ENCODE measurements around the gene RPLP2. TPM values are rescaled to one million over a fixed set of nuclear protein-coding genes. Genes with fewer than 3 reads are reported as not detected.

Gene RPLP2
- polyA plus RNA-seq, 1 of the 3 experiments (the other 2 are of a cell fraction): 799 TPM

DNA sequence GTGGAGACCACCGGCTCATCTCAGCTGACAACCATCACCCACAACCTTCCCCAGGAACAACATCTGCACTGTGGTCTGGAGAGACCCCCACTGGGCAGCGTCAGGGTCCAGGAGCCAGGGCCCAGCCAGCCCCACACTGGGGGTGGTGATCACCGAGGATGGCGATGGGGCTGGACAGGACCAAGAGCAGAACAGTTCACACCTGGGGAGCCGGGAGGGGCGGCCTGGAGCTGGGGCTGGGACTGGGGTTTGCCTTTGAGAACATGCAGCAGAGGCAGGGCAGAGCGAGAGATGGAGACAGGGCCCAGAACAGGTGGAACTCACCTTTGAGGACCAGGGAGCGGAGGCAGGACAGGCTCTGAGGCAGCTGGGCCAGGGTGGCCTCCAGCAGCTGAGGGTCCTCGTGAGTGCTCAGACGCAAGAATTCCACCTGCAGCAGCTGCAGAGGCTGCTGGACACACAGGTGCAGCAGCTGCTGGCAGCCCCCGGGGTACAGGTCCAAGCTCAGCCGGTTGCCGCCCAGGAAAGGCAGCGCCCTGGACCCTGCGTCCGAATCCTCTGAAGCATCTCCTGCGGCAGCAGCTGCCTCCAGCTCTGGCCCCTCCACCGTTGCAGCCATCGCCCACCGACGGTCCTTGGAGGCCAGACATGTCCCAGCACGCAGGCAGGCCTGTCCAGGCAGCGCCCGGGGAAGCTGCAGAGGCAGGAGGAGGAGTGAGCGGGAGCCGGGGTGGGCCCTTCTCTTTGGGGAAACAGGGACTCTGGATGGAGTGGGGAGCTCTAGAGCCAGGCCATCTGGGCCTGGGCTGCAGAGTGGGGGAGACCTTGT lies 5.8 kb upstream of the RPLP2 start:
- ChIA-PET CTCF (interaction anchor here (0.9 to 2.9 kb wide), 3 partner anchors 14 to 44 kb away, joined by 3 to 13 read pairs (median 3); partner anchors contain the start of gene CEND1), POLR2A (interaction anchor here (0.6 to 2.0 kb wide), 3 partner anchors 9 to 279 kb away, joined by 4 to 8 read pairs (median 7); partner anchors contain the start of gene PNPLA2)
- Histone ChIP-seq H3K4me1 (ENCODE audit: control insufficient read depth in 1 of 2, insufficient read depth in 2 of 2, low read depth in 1 of 2, low read length in 1 of 2) (peaks cover 14 to 18% of the 10 kb centered on the region in 2 experiments; a peak in 2 of 4 replicates), H3F3A (replicated peaks; ENCODE audit: insufficient read depth) (peaks cover 16% of the 10 kb centered on the region), H3K36me3 (replicated peaks in 1 of 2; ENCODE audit: control insufficient read depth in 1 of 2, insufficient read depth in 2 of 2, low read length in 1 of 2) (peaks cover 0 to 38% of the 10 kb centered on the region in 2 experiments), H3K27ac (ENCODE audit: low read depth in 2 of 2, low read length in 1 of 2) (peak overlapping the region in 1 of 2 experiments; percentile 78; a peak in 2 of 4 replicates), H3K27me3 (ENCODE audit: insufficient read depth) (no peaks in the 10 kb centered on the region), H3K79me2 (ENCODE audit: insufficient read depth) (peaks cover 51% of the 10 kb centered on the region), H3K9me2 (no peaks in the 10 kb centered on the region), H2AFZ (ENCODE audit: low read depth) (no peak overlapping the region), H3K4me3 (ENCODE audit: low read depth in 2 of 2, low read length in 1 of 2) (peak overlapping the region; percentile 62 to 72), H3K9me3 (no peaks in the 10 kb centered on the region), H3K4me2 (peak overlapping the region; percentile 94), H4K20me1 (ENCODE audit: insufficient read depth) (no peaks in the 10 kb centered on the region), H3K9ac (peak overlapping the region; percentile 64)
- peak; percentile 65 for DNase-seq
- 82% methylated on average over 15 of the region's 26 CpGs for WGBS (ENCODE audit: low lambda C conversion rate)
- TF ChIP-seq GABPA (IDR thresholded peaks at IDR 0.05; ENCODE audit: low read depth): no peak
- no peak for TF ChIP-seq SMC3 (IDR thresholded peaks at IDR 0.05; ENCODE audit: low read depth, low read length)
- no peak for TF ChIP-seq MEF2A (IDR thresholded peaks at IDR 0.05; ENCODE audit: borderline replicate concordance, low read depth)
- TF ChIP-seq RXRA (IDR thresholded peaks at IDR 0.05; ENCODE audit: borderline replicate concordance, low read depth): no peak
- no peak for TF ChIP-seq TEAD4 (IDR thresholded peaks at IDR 0.05; ENCODE audit: borderline replicate concordance, insufficient read depth)
- TF ChIP-seq FOSL2 (IDR thresholded peaks at IDR 0.05; ENCODE audit: borderline replicate concordance, low read depth): no peak
- no peak for TF ChIP-seq NFIC (IDR thresholded peaks at IDR 0.05; ENCODE audit: borderline replicate concordance)
- no peak for TF ChIP-seq POLR2AphosphoS5 (IDR thresholded peaks at IDR 0.05; ENCODE audit: low read depth, low read length)
- TF ChIP-seq ELF1 (IDR thresholded peaks at IDR 0.05): no peak
- TF ChIP-seq, protein P1, sequence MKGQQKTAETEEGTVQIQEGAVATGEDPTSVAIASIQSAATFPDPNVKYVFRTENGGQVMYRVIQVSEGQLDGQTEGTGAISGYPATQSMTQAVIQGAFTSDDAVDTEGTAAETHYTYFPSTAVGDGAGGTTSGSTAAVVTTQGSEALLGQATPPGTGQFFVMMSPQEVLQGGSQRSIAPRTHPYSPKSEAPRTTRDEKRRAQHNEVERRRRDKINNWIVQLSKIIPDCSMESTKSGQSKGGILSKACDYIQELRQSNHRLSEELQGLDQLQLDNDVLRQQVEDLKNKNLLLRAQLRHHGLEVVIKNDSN (IDR thresholded peaks at IDR 0.05; ENCODE audit: borderline replicate concordance, low read depth): no peak
- no peak for TF ChIP-seq MXI1 (IDR thresholded peaks at IDR 0.05; ENCODE audit: low read depth, low read length)
- TF ChIP-seq FOXM1 (IDR thresholded peaks at IDR 0.05; ENCODE audit: low read depth): no peak

DNA sequence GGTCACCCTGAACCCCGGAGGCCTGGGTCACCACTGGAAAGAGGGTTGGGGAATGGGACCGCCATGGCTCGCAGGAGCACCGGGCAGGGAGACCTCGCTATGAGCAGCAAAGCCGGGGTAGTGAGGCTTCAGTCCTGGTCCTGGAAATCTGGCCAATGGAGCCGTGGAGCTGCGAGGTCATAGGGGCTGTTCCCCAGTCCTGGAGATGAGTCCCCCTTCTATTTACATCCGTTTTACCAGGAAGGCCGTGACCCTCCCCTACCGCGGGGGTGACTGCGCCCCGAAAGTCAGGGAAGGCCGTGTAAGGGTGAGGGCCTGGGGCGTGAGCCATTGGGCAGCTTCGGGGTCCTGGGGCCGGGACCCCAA lies 5.2 kb upstream of the RPLP2 start:
- H3K9me3 ChIP-seq: no peaks in the 10 kb centered on the region
- H3K79me2 ChIP-seq (ENCODE audit: insufficient read depth): peaks cover 54% of the 10 kb centered on the region
- H4K20me1 ChIP-seq (ENCODE audit: insufficient read depth): no peaks in the 10 kb centered on the region
- H3K4me1 ChIP-seq (ENCODE audit: control insufficient read depth in 1 of 2, insufficient read depth in 2 of 2, low read depth in 1 of 2, low read length in 1 of 2): peaks cover 14 to 18% of the 10 kb centered on the region in 2 experiments; a peak in 2 of 4 replicates
- 32% methylated on average over 10 of the region's 18 CpGs for WGBS (ENCODE audit: low lambda C conversion rate)
- ChIA-PET POLR2A (interaction anchor here (1.6 to 2.0 kb wide), 2 partner anchors 10 to 14 kb away, joined by 7 to 8 read pairs; partner anchors contain the start of gene PNPLA2), CTCF (interaction anchor here (0.9 to 2.9 kb wide), 3 partner anchors 14 to 43 kb away, joined by 3 to 13 read pairs (median 3); partner anchors contain the start of gene CEND1)
- H3K27me3 ChIP-seq (ENCODE audit: insufficient read depth): no peaks in the 10 kb centered on the region
- H3K4me3 ChIP-seq (ENCODE audit: low read depth in 2 of 2, low read length in 1 of 2): peak overlapping the region; percentile 62 to 72
- H3K9me2 ChIP-seq: no peaks in the 10 kb centered on the region
- DNase-seq: peak; percentile 55
- H3K9ac ChIP-seq: peak overlapping the region; percentile 64
- H3K27ac ChIP-seq (ENCODE audit: low read depth in 2 of 2, low read length in 1 of 2): peak overlapping the region in 1 of 2 experiments; percentile 78; a peak in 2 of 4 replicates
- peaks cover 0 to 35% of the 10 kb centered on the region in 2 experiments for H3K36me3 ChIP-seq (replicated peaks in 1 of 2; ENCODE audit: control insufficient read depth in 1 of 2, insufficient read depth in 2 of 2, low read length in 1 of 2)
- peaks cover 16% of the 10 kb centered on the region for H3F3A ChIP-seq (replicated peaks; ENCODE audit: insufficient read depth)
- no peak overlapping the region for H2AFZ ChIP-seq (ENCODE audit: low read depth)
- no peak for TF ChIP-seq ZBTB33 (IDR thresholded peaks at IDR 0.05; ENCODE audit: borderline replicate concordance, low read depth)
- no peak for TF ChIP-seq FOXM1 (IDR thresholded peaks at IDR 0.05; ENCODE audit: low read depth)
- peak overlapping the region; percentile 94 for H3K4me2 ChIP-seq
